AG08396 (cell line): ENCODE measurements around the gene UNC13D.
"Not testable (repeated sequence)": the region's sequence is repeated elsewhere in the genome, so short reads cannot be mapped to it uniquely, and the experiment has no call there.

Source experiments
- DNase-seq: peaks from one replicate; pipeline ENCODE4 v3.0.0; 2012; ENCODE audit warnings: low spot score, mixed read lengths

Gene UNC13D

DNA sequence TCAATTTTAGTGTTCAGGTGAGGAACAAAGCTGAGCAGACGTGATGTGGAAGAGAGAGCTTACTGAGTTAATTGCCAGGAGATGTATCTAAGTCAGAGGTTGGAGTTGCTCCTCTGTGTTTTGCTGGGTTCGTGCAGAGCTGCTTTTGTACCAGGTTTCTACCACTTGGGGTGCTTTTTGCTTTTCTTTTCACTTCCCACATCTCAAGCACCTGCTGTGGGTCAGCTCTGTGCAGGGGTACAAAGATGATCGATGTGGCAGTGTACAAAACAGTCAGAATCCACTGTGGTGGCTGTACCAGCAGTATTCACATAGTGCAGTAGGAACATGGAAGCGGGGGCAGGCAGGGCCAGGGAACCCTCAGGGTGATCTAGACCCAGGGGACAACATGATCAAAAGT is 44.8 kb downstream of the UNC13D start:
- no peak for DNase-seq

DNA sequence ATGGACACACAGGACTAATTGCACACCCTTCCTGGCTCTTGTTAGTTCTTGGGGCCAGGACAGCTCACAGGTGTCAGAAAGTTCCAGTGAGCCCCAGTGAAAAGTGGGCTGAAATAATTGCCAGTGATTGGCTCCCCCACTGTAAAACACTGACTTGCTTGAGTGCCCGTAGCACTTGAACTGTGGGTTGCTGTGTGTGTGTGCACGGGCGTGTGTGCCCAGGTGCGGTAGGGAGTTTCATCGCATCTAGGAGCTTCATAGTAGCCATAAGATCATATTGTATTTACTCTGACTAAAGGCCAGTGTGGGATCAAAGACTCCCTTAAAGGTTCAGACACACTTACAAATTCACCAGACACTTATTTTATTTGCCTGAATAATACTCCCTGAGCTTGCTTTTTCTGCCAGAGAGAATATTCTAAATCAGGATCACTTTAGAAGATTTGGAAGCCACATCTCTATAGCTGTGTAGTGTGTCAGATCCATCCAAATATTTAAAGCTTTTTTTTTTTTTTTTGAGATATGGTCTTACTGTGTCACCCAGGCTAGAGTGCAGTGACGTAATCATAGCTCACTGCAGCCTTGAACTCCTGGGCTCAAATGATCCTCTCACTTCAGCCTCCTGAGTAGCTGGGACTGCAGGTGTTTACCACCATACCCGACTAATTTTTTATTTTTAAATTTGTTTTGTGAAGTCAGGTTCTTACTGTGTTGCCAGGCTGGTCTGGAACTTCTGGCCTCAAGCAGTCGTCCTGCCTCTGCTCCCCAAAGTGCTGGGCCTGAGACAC is 48.2 kb downstream of the UNC13D start:
- no peak for DNase-seq

DNA sequence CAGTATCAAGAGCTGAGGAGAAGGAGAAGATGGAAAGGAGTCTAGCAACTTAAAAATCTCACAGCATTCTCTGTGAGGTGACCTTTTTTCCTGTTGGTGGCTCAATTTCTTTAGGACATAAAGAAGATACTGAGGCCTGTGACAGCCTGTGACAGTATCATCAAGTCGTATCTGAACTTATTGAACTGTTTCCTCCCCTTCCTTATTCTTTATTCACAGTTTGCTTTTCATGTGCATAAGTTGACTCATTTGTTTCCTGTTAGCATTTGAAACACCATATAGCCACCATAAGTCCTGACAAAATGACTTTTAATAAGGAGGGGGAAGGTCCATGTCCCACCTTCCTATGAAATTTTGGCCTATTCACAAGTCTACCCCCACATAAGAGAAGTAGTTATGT is 50.7 kb downstream of the UNC13D start:
- DNase-seq = no peak

DNA sequence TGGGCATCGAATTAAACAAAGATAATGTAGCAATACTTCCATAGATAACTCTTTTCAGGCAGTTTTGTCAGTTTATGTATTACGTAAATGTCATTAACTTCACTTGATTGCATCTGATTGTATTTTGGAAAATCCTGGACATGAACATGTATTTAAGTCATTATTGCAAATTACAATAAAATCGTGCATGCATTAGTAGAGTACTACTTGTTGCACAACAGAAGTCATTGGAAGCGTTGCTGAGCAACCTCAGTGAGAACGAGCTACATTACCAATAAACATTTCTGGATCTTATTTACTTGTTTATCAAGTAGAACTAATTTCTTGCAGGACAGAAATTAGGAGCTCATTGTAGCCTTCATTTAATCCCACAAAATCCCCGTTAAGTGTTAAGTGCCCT is 53.0 kb downstream of the UNC13D start:
- DNase-seq = no peak

DNA sequence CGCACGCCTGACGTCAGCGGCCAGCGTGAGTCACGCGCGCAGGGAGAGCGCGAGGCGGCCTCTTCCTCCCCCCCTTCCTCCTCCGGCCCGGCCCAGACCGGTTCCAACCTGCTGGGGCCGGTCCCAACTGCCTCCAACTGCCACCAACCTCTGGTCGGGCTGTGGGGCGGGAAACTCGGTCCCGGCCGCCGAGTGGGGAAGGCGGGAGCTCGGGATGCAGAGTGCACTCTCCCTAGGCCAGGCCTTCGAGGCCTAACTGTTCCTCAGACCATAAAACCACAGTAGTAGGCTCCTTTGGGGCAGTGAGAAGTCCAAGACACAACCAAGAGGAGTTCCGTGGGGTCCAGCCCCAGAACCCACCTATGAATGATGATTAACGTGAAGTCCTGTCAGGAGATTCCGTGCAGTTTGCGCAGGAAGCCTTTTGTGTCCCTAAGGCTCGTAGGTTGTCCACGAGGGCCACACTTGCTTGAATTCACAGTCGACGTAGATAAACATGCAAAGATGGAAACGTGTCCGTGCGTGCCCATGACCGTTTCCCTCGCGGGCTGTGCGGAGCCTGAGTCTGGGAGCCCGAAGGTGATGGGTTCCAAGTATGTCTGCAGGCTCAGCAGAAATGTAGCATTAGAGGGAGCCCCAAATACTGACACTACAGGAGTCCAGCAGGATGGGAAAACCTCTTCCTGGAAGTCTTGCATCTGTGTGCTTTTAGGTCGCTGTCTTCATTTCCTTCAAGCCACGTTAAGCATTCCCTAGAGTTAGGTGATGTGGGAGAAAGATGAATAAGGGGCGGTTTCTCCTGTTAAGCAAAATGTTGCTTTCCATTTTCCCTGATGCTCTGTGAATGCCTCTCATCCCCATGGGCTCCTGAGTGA is 59.0 kb downstream of the UNC13D start:
- peak; percentile 94 for DNase-seq

DNA sequence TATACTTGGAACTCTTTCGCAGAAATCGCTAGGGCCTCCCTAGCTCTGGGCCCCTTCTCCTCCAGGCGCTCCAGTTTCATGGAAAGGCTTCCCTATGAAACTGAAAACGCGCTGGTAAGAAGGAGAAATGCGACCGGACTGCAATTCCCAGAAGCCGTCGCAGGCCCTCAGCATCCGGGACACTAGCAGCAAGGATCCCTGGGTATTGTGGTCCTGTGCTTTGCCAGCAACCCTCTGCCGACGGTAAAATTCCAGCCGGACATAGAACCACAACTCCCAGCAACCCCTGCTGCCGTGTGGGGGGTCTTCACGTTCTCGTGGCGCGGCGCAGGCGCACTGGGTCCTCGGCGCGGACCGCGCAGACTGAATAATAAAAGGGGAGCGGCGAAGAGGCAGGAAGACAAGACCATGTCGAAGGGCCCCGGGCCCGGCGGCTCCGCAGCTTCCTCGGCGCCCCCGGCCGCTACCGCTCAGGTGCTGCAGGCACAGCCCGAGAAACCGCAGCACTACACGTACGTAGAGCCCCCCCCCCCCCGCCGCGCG is 59.7 kb downstream of the UNC13D start, which contains the start of gene UNK:
Gene UNK (plus strand): TSS at position 334 of the 543 bp plus-strand sequence. CDS start 75 bp downstream, at position 409.
- DNase-seq = peak; percentile 99

DNA sequence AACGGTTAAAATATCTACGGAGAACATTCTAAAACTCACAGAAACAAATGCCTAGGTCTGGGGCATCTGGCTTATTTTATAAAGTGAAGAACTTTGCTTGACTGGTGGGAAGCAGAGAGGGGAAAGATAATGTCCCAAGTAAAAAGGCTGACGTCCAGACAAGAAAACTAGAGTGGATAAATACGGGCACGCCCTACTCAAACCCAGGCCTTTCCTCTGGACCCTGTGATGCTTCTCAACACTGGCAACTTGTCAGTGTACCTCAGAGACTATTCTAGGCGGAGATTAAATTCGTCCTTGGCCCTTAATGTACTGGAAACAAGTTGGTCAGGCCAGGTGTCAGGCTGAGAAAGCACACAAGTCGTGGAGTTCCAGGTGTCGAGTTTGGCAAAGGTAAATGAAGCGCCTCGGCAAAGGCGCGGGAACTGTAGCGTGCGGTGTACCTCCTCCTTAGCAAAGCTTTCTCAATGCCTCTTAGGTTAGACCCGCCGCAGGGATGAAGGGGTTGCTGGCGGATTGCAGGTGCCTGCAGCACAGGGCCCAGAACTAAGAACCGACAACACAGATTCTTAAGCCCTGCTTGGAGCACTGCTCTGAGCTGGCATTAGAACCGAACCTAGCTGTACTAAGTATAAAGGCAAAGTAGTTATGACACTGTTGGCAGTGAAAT is 60.3 kb downstream of the UNC13D start:
- no peak for DNase-seq

DNA sequence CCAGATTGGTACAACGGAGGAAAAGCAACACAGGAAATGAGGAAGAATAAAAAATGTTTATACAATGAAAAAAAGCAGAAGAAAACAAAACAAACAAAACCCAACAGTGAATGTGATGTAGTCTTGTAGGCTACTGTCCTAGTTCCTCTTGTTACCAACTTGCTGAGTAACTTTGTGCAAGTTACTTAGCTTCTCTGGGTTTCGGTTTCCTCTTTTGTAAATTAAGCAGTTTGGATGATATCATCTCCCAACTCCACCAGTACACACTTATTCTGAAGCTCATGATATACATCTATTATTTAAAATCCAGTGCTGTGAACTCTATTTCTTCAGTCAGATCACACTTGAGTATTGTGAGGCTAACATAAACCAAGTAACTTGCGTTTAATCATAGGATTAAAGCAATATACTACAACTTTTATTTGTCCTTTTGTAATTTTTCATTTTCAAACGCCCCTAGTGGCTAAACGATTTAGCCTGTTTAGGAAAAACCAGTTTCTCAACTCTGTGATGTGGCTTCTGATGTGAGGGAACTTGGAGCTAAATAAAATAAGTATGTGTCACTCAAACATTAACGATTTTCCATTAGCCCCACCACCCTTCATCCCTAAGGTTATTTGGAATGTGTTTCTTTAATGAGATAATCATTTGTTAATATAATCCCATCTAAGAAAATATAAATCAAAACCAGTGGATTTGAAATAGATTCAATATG is 61.0 kb downstream of the UNC13D start:
- peak; percentile 36 for DNase-seq

DNA sequence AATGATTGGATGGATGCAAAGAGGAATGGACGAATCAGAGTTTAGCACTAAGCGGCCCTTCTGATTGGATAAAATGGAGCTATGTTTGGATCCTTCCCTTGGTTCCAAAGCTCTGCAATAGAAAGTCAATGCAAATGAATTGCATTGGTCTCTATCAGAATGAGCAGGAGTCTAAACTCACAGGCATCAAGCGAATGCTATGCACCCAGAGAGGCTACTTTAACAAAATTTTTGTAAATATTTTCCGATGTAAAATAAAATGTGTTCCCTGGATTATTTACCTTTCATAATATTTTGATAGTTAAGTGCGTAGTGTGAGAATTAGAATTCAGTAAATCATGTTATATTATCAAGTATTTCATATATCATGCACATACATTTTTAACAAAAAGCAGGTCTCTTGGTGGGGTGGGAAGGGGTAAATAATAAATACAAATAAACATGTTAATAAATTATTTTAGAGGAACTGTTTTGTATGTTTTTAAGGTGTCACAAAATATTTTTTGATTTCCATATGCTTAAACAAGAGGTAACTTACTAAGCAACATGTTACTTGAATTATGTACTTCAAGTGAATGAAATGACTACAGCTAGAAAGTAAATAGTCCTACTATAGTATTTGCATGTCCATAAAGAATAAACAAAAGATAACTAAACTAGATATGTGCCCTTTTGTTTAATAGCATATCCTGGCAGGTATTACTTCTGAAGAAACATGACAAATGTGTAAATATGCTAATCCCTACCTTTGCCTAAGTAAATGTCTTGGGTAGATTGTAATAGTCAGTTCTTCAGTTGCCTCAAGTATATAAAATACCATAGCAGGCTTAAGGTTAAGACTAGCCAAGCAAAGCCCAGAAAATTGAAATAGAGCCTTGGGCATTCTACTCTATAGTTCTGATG is 64.0 kb downstream of the UNC13D start:
- no peak for DNase-seq

DNA sequence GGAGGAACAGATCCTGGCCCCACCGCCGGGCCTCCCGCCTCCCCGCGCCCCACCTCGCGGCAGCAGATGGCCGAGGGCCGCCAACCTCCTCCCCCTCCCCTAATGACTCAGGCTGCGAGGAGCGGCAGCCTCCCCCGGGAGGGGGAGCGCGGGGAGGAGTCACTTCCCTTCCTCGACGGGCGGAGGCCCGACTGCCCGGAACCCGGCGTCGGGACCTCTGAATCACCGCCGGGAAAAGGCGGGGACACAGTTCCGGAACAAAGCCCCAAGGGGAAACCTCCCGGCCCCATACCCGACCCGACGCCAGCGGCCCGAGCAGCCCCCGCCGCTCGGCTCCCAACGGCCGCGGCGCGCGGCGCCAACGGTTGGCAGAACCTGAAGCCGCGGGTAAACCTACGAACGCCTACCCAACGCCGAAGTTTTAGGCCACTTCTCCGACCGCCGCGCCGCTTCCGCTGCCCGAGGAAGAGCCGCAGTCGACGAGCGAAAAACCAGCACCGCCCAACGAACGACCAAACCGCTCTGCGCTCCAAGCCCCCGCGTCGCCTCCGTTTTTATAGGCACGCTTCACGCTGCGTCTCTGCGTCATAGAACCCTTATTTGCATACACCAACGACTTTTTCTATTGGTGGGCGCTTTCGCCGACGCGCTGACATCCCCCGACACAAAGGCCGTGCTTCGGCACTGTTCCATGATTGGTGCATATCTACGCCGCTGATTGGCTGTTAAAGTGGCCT is 64.8 kb downstream of the UNC13D start:
- peak; percentile 99 for DNase-seq

DNA sequence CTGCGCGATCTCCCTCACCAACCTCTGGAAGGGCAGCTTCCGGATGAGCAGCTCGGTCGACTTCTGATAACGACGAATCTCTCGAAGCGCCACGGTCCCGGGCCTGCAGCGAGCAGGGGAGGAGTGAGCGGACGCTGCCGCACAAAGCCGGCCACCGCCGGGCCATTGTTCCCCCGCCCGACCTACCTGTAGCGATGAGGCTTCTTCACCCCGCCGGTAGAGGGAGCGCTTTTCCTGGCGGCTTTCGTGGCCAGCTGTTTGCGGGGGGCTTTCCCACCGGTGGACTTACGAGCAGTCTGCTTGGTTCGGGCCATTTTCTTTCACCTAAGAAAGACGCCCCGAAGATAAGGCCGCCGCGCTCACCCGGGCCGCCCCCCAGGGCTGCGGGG is 65.3 kb downstream of the UNC13D start:
- no peak for DNase-seq

DNA sequence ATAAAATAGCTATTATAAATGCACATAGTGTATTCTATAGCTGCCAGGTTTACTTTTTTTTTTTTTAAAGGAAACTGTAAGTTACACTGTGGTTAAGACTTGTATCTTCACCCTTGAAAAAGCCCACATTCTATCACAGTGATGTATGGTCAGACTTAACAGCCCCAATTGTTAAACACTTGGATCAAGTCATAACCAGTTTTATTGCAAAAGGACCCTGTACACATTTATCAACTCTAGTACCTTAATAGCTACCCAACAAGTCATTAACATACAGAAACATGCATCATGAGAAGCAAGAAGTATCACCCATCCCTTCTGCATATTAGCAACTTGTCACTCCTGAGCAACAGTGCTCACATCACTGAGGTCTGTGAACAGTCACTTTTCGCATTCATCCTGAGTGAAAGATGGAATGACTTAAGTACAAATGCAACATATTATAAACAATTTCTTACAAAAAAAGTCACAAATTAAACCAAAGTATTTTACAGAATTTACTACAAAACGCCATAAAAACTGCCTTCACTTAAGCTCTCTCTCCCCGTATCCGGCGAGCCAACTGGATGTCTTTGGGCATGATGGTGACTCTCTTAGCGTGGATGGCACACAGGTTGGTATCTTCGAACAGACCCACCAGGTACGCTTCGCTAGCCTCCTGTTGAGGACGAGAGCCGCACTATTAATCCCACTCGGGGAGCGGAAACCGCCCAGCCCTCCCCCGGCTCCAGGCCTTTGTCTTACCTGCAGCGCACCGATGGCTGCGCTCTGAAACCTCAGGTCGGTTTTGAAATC is 65.9 kb downstream of the UNC13D start:
- not testable (repeated sequence) for DNase-seq

DNA sequence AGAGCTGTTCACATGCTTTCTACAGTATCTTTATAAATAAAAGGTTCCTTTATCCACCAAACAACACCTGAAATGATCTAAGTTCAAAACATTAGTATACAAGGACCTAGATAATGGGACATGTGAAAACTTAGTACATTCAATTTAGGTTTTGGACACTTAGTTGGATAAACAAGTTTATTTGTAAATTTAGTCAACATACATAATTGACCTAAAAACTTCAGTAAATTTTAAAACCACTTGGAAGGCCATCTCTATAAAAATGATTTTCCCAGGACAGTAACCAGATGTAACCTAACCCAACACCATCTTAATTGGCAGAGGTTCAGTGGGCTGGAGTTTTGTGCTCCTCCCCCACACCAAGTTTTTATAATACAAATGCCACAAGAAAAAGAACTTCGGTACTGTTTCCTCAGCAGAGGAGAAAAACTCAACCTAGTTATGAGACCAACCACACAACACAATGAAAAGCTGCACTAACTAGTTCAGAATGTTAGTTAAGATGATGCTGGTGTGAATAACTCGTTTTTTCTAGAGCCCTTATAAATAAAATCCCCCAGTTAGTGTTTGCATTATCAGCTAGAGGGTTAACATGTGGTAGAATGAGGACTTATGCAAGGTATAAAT is 66.8 kb downstream of the UNC13D start:
- DNase-seq = no peak
